CD4-positive, alpha-beta T cell (primary cell): ENCODE data around the gene COG7. TPM values are rescaled to one million over a fixed set of nuclear protein-coding genes. Genes with fewer than 3 reads are reported as not detected.

ENCODE experiments used
- ATAC-seq: fragments of 200-7000 bp; cut with Tn5 transposase; one replicate; pipeline ENCODE4 v1.10.0; 2022; ENCODE audit warnings: mild to moderate bottlenecking; ENCODE audit not compliant: poor library complexity
- CTCF ChIA-PET: fragments of 350-600 bp; sonication (Branson Sonifier 250); formaldehyde crosslinking; loops from one replicate; lab custom pipeline; 2021; ENCODE audit warnings: antibody characterized with exemption, inconsistent platforms; lab: Charles Lee
- POLR2A ChIA-PET: fragments of 350-600 bp; sonication (Branson Sonifier 250); formaldehyde crosslinking; loops from one replicate; lab custom pipeline; 2021; ENCODE audit warnings: antibody characterized with exemption, inconsistent platforms; lab: Charles Lee
- DNase-seq, 14 experiments: peaks; one replicate each; pipeline ENCODE4 v3.0.0-alpha.2; 2013 to 2020; ENCODE audit warnings: mixed read lengths in 2 of 14
- H3K27ac ChIP-seq, 2 donors: one replicate each; pipeline versions ENCODE4 v1.5.1 to v1.7.0; 2013; ENCODE audit warnings: low read length in 2 of 2, low read depth in 1 of 2, mild to moderate bottlenecking in 1 of 2
- H3K27me3 ChIP-seq, 2 experiments: 1 replicate in 1 of 2; 2 replicates in 1 of 2; pipeline versions ENCODE4 v1.6.1 to v1.7.0; 2013; ENCODE audit warnings: low read length in 2 of 2, control low read depth in 1 of 2, mild to moderate bottlenecking in 1 of 2, moderate library complexity in 1 of 2; ENCODE audit not compliant: insufficient read depth in 2 of 2, control insufficient read depth in 1 of 2
- H3K36me3 ChIP-seq: one replicate; pipeline ENCODE4 v1.6.1; 2013; ENCODE audit warnings: low read length, control low read depth; ENCODE audit not compliant: insufficient read depth
- H3K4me1 ChIP-seq: one replicate; pipeline ENCODE4 v1.6.1; 2013; ENCODE audit warnings: low read length, control low read depth; ENCODE audit not compliant: insufficient read depth
- H3K4me3 ChIP-seq: one replicate; pipeline ENCODE4 v1.5.1; 2013; ENCODE audit warnings: mild to moderate bottlenecking, low read length, moderate library complexity
- H3K9me3 ChIP-seq, 2 experiments: 1 replicate in 1 of 2; 2 replicates in 1 of 2; pipeline versions ENCODE4 v1.6.1 to v1.7.0; 2013; ENCODE audit warnings: low read length in 2 of 2, mild to moderate bottlenecking in 2 of 2, control low read depth in 1 of 2, moderate library complexity in 1 of 2; ENCODE audit not compliant: control insufficient read depth in 1 of 2, insufficient read depth in 1 of 2
- H3K27ac Mint-ChIP-seq: one replicate; pipeline ENCODE4 v1.8.0; 2020; ENCODE audit warnings: mixed read lengths
- H3K27me3 Mint-ChIP-seq: one replicate; pipeline ENCODE4 v1.8.0; 2021; ENCODE audit warnings: mixed read lengths
- H3K36me3 Mint-ChIP-seq: one replicate; pipeline ENCODE4 v1.8.0; 2021; ENCODE audit warnings: low read depth, mixed read lengths
- H3K4me1 Mint-ChIP-seq: one replicate; pipeline ENCODE4 v1.8.0; 2021; ENCODE audit warnings: low read depth, mixed read lengths
- H3K4me3 Mint-ChIP-seq: one replicate; pipeline ENCODE4 v1.8.0; 2020; ENCODE audit warnings: mild to moderate bottlenecking, mixed read lengths
- H3K9me3 Mint-ChIP-seq: one replicate; pipeline ENCODE4 v1.8.0; 2020; ENCODE audit warnings: mixed read lengths
- CTCF ChIP-seq: fragments of 200-600 bp; IDR thresholded peaks from one replicate; pipeline ENCODE4 v1.8.0; 2022; ENCODE audit warnings: antibody characterized with exemption, mild to moderate bottlenecking
- intact Hi-C, 2 experiments: fragments of 100-400 bp; cut with DNase I in 1 of 2; cut with micrococcal nuclease in 1 of 2; formaldehyde crosslinking; loops; one replicate each; pipeline versions ENCODE4 v1.15.1 to v1.9.0; 2023 to 2025; cut with DNase I, micrococcal nuclease
- total RNA-seq, 174 experiments: library from RNA in 2 of 174; stranded (reverse) in 2 of 174; gene quantifications; one replicate each; pipeline ENCODE4 v1.2.3 and lab custom pipeline; 2021 to 2026

COG7 gene
- total RNA-seq, 2 experiments from 2014 or later, result 12.6 to 13.6 TPM

- Mint-ChIP-seq H3K9me3 (no peaks in the 10 kb centered on the region), H3K4me3 (no peak overlapping the region), H3K4me1 (no peaks in the 10 kb centered on the region), H3K36me3 (no peaks in the 10 kb centered on the region), H3K27ac (no peak overlapping the region), H3K27me3 (peaks cover 23% of the 10 kb centered on the region)
- H3K4me1 ChIP-seq, result no peaks in the 10 kb centered on the region
- CTCF ChIA-PET, result no interaction called here
- intact Hi-C loops, result no loop called here
- ATAC-seq (no peak), DNase-seq (no peak)
- no peak for TF ChIP-seq CTCF
- no peaks in the 10 kb centered on the region for H3K9me3 ChIP-seq
- POLR2A ChIA-PET, result no interaction called here
- H3K27ac ChIP-seq, result no peak overlapping the region
- H3K4me3 ChIP-seq, result no peak overlapping the region
- no peaks in the 10 kb centered on the region for H3K36me3 ChIP-seq
- no peaks in the 10 kb centered on the region for H3K27me3 ChIP-seq
These were observed 113.2 kb downstream of the COG7 start for GRCh38 chr16:23339787-23340186.

Other genes with a start within 250 kb of the COG7 start
- gene SCNN1B, start 150.9 kb downstream of the COG7 start, total RNA-seq, result not detected
- gene GGA2, start 57.3 kb upstream of the COG7 start, total RNA-seq, result 10 to 100 TPM; 96.5 to 96.9 TPM
- 1 to 10 TPM; 7.9 to 8.0 TPM for gene EARS2, start 104.2 kb upstream of the COG7 start, total RNA-seq
- gene UBFD1, start 104.5 kb upstream of the COG7 start, total RNA-seq, result 10 to 100 TPM; 53.7 to 59.5 TPM
- gene NDUFAB1, start 143.1 kb upstream of the COG7 start, total RNA-seq, result 10 to 100 TPM; 23.0 to 28.3 TPM
- 1 to 10 TPM; 3.8 to 5.1 TPM for gene PALB2, start 188.1 kb upstream of the COG7 start, total RNA-seq
- 10 to 100 TPM; 46.9 to 47.8 TPM for gene DCTN5, start 188.3 kb upstream of the COG7 start, total RNA-seq
- gene PLK1, start 225.7 kb upstream of the COG7 start, total RNA-seq, result under 1 TPM; 0.84 to 0.85 TPM